Measurements from ENCODE around the gene C6orf132.

C6orf132 gene

DNA sequence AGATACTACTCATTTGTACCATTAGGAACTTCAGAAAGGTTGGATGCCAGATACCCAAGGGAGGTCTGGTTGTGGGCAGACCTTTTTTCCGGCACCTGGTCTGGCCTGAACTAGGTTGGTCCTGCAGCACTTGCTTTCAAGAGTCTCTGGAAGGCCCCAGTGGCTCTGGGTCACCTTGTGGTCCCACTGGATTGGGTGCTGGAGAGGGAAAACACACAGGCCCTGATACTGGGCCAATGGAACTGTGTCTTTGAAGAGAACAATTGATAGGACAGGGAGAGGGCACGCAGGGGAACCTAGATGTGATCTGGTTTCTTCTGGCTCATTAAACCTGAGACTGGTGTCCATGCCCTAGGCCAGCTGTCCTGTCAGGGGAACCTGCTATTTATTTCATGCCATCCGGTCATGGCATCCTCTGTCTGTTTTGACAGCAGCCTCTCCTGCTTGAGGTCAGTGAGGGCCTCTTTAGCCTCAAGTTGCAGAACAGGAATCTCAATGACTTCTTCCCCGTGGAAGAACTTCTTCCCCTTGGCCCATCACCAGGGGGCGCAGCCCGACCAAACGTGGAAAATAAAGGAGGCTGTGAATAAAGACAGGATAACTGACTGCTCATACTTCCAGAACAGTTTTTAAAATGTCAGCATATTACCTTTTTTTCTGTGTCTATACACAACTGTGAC lies 67.1 kb downstream of the C6orf132 start:
- DNase-seq (ENCODE audit: low read depth in 2 of 2): peak; percentile 48 to 54

DNA sequence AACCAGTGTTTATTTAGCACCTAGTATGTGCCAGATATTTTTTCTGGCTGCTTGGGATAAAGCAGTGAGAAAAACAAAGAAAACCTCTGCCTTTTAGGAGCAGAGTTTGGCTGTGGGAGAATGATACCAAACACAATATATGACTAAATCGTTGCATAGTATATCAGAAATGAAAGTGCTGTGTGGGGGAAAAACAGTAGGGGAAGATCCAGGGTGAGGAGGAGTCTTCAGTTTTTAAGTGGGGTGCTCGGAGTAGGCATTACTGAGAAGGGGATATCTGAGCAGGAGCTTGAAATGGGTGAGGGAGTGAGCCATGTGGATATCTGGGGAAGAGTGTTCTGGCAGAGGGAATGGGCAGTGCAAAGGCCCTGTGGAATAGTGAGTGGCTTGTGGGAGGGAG lies 69.1 kb downstream of the C6orf132 start:
- no peak for DNase-seq (ENCODE audit: low read depth in 2 of 2)

DNA sequence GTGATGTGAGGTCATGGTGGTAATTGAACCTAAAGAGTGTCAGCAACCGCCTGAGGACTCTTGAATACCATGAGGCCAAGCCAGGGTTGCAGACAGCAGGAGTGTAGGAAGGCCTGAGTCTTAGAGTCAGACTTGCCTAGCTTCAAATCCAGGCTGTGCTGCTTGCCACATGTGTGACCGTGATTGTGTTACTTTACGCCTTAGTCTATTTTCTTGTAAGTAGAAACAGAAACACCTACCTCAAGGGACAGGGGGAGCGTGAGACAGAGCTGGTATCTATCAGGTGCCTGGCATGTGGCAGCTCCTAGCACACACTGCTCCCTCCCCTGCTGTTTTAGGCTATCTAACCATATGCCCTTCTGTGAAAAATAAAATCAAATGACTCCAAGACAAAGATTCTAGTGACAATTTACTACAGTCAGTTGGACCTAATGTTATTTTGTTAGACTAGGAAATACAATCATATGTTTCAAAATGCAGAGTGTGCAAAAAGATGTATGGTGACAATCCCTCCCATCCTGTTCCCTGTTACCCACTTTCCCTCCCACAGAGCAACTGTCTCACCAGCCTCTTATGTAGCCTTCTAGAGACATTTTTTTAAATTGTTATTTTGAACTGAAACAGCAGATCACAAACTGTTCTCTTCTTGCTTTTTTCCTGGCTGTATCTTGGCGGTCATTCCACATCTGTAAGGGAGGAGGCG lies 70.4 kb downstream of the C6orf132 start:
- DNase-seq (ENCODE audit: low read depth in 2 of 2): no peak

DNA sequence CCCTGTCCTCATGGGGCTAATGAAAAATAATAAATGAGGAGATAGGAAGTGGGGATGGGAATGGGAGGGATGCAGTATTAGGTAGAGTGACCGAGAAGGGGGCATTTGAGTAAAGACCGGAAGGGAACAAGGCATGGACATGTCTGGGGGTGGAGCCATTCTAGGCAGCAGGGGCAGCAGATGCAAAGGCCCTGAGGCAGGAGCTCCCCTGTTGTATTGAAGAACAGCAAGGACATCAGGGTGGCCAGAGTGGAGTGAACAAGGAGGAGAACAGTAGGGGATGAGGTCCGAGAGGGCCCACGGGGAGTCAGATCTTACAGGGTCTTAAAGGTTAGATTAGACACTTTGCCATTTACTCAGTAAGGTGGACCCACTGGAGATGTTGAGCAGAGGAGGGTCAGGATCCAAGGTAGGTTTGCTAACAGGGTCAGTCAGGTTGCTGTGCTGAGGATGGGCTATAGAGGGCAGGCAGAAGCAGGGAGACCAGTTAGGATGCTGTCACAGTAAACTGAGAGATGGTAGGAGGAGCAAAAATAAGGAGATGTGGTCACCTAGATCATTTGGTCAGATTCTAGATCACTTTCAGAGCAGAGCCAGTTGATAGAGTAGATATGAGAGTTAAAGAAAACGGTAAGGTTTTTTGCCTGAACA lies 73.4 kb downstream of the C6orf132 start:
- no peak for DNase-seq (ENCODE audit: low read depth in 2 of 2)

DNA sequence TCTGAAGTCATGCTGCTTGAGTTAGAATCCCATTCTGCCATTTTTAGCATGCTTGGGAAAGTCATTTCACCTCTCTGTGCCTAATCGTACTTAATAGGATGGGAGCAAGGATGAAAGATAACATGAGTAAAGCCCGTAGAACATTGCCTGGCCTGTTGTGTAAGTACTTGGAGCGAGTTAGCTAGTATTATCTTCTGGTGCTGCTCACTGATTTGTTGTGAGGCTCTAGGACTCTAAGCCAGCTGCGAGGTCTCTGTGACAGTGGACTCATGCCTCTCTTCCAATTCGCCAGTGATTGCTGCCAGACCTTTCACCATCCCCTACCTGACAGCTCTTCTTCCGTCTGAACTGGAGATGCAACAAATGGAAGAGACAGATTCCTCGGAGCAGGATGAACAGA lies 74.2 kb downstream of the C6orf132 start:
- no peak for DNase-seq (ENCODE audit: low read depth in 2 of 2)

DNA sequence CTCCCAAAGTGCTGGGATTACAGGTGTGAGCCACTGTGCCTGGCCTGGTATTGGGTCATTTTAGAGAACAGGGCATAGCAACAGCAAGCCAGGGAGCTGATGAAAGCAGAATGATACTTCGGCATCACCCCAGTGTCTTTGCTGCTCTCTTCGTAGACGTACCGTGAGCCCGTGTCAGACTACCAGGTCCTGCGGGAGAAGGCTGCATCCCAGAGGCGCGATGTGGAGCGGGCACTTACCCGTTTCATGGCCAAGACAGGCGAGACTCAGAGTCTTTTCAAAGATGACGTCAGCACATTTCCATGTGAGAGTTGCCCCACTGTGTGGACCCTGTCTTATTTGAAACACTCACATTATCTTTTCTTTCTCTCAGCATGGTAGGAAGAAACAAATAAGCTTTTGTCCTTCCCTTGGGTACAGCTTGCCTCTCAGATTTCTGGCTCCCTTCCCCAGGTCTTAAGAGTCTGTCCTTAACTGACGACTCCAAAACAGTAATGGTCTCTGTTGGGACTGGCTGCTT lies 76.2 kb downstream of the C6orf132 start:
- no peak for DNase-seq (ENCODE audit: low read depth in 2 of 2)

DNA sequence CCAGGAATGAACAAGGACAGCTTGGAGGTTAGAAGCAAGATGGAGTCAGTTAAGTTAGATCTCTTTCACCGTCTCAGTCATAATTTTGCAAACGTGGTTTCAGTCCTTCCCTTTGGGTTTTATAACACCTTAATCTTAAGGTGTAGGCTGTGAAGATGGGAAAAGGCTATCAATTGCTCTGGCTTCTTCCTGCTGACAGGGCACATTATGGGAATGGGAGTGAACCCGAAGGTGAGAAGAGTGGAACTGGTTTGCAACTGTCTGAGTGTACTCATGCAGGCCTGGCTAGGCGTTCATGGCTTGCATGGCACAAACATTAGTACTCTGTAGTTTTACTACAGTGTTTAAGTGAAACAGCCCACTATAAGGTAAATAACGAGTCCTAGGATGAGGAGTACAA lies 82.7 kb downstream of the C6orf132 start:
- no peak for DNase-seq (ENCODE audit: low read depth in 2 of 2)

DNA sequence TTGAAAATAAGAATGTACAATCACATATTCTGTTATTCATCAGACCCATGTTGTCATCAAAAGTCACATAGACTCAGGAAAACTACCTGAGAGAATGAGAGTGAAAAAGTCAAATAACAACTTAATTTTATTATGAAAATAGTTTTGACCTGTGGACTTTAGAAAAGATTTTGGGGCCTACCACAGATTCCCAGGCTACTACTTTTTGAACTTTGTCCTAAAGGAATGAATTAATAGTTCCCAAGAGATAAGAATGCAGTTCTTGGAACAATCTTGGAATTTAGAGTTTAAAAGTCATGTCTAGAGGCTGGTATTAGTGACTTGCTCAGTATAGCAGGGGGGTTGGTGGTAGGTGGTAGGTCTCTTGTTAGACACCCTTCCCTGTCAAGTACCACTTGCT lies 88.8 kb downstream of the C6orf132 start:
- no peak for DNase-seq (ENCODE audit: low read depth in 2 of 2)

DNA sequence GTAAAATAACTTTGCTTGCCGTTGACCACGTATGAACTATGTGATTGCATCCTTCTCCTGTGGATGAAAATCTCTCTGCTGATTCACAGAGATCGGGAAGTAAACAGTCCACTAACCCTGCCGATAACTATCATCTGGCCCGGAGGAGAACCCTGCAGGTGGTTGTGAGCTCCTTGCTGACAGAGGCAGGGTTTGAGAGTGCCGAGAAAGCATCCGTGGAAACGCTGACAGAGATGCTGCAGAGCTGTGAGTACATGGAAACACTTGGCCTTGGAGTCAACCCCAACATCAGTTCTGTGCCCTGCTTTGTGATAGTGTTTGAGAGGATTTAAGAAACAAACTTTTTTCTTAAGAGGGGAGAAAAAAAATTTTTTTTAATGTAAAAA lies 91.2 kb downstream of the C6orf132 start:
- no peak for DNase-seq (ENCODE audit: low read depth in 2 of 2)
